Choroid plexus epithelial cell (primary cell): ENCODE measurements around the gene TSPEAR.
"Not testable (repeated sequence)": the region's sequence is repeated elsewhere in the genome, so short reads cannot be mapped to it uniquely, and the experiment has no call there.

Source experiments
- DNase-seq: peaks from one replicate; pipeline ENCODE4 v3.0.0-alpha.2; 2010; ENCODE audit warnings: low read depth
- H3K4me3 ChIP-seq: 2 replicates; pipeline ENCODE4 v1.5.1; 2011; ENCODE audit warnings: low read depth, mild to moderate bottlenecking, control low read depth, low read length, moderate library complexity
- TF ChIP-seq, protein P1 (sequence below): conservative IDR thresholded peaks from 2 replicates; pipeline ENCODE4 v1.5.1; 2011; ENCODE audit warnings: low read depth, mild to moderate bottlenecking, control low read depth, inconsistent platforms, low read length, moderate library complexity

Gene TSPEAR

DNA sequence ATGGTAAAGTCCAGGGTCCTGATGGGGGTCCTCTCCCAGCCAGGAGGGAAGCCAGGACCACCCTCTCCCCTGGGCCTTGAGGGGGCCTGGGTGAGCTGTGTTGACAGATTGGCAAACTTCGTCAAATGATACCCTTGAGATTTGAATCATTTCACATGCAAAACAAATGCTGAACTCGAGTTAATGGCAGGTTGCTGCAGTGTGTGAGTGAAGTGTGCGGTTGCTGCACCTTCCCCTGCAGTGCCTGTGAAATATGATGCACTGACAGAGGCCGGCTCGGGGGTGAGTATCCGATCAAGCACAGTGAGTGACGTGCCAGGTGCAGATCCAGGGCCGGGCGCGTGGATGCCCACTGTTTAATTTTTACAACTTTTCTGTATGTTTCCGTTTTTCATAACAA is 23.7 kb downstream of the TSPEAR start:
- no peak overlapping the region for H3K4me3 ChIP-seq
- no peak for DNase-seq
- TF ChIP-seq, protein P1, sequence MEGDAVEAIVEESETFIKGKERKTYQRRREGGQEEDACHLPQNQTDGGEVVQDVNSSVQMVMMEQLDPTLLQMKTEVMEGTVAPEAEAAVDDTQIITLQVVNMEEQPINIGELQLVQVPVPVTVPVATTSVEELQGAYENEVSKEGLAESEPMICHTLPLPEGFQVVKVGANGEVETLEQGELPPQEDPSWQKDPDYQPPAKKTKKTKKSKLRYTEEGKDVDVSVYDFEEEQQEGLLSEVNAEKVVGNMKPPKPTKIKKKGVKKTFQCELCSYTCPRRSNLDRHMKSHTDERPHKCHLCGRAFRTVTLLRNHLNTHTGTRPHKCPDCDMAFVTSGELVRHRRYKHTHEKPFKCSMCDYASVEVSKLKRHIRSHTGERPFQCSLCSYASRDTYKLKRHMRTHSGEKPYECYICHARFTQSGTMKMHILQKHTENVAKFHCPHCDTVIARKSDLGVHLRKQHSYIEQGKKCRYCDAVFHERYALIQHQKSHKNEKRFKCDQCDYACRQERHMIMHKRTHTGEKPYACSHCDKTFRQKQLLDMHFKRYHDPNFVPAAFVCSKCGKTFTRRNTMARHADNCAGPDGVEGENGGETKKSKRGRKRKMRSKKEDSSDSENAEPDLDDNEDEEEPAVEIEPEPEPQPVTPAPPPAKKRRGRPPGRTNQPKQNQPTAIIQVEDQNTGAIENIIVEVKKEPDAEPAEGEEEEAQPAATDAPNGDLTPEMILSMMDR = no peak

GRCh38 chr21:44686843-44687561 is 24.4 kb downstream of the TSPEAR start:
- H3K4me3 ChIP-seq = no peak overlapping the region
- DNase-seq = no peak
- TF ChIP-seq, protein P1 = no peak

- no peak overlapping the region for H3K4me3 ChIP-seq
- TF ChIP-seq, protein P1 = no peak
- DNase-seq = no peak
Observed at GRCh38 chr21:44686000-44686781, 25.2 kb downstream of the TSPEAR start.

- DNase-seq, H3K4me3 ChIP-seq: not testable (repeated sequence)
Observed at GRCh38 chr21:44685050-44685449, 26.3 kb downstream of the TSPEAR start.

- DNase-seq = no peak
- TF ChIP-seq, protein P1 = no peak
- H3K4me3 ChIP-seq = no peak overlapping the region
Observed at GRCh38 chr21:44684483-44684882, 26.9 kb downstream of the TSPEAR start.

GRCh38 chr21:44684077-44684476 is 27.3 kb downstream of the TSPEAR start:
- H3K4me3 ChIP-seq = no peak overlapping the region
- TF ChIP-seq, protein P1 = no peak
- DNase-seq = no peak

DNA sequence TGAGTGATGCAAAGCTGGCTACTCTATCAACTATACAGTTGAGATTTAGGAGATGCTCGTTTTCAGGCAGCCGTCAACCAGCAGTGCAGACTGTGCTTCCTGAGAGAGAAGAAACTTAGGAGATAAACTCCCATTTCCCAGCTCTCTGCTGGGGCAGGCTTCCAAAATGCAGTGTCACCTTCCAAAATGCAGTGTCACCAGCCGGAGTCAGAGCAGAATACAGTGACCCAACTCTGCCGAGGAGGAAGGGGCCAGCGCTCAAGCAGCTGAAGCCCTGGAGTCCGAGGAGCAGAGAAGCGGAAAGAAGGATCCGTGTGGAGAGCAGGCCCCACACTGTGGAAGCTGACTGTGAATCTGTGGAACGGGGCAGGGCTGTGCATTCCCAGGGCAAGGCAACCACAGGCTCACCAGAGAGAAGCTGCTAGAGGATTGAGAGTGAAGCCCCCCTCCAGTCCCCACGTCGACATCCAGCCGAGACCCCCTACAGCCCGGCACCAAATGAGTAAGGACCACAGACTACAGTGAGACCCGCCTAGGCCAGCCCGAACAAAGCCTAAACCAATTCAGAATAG is 28.7 kb downstream of the TSPEAR start:
- DNase-seq = no peak
- TF ChIP-seq, protein P1 = no peak
- H3K4me3 ChIP-seq = no peak overlapping the region
